Hepatocyte (in vitro differentiated cells): ENCODE measurements around the gene ZNF761.

Experiments
- EZH2 ChIP-seq: fragments of 200-600 bp; sonication (generic); IDR thresholded peaks from 2 replicates; pipeline ENCODE4 v1.6.1; 2016; ENCODE audit warnings: antibody characterized with exemption, mild to moderate bottlenecking, borderline replicate concordance
- EZH2phosphoT487 ChIP-seq: fragments of 200-600 bp; sonication (generic); IDR thresholded peaks from one replicate; pipeline ENCODE4 v1.6.1; 2018; ENCODE audit warnings: antibody characterized with exemption, mild to moderate bottlenecking, low read depth, moderate library complexity; ENCODE audit not compliant: unreplicated experiment, severe bottlenecking
- TF ChIP-seq, protein P1 (sequence below): fragments of 200-600 bp; sonication (generic); IDR thresholded peaks from 2 replicates; pipeline ENCODE4 v1.5.1; 2016; ENCODE audit warnings: antibody characterized with exemption, mild to moderate bottlenecking; ENCODE audit not compliant: poor library complexity

DNA sequence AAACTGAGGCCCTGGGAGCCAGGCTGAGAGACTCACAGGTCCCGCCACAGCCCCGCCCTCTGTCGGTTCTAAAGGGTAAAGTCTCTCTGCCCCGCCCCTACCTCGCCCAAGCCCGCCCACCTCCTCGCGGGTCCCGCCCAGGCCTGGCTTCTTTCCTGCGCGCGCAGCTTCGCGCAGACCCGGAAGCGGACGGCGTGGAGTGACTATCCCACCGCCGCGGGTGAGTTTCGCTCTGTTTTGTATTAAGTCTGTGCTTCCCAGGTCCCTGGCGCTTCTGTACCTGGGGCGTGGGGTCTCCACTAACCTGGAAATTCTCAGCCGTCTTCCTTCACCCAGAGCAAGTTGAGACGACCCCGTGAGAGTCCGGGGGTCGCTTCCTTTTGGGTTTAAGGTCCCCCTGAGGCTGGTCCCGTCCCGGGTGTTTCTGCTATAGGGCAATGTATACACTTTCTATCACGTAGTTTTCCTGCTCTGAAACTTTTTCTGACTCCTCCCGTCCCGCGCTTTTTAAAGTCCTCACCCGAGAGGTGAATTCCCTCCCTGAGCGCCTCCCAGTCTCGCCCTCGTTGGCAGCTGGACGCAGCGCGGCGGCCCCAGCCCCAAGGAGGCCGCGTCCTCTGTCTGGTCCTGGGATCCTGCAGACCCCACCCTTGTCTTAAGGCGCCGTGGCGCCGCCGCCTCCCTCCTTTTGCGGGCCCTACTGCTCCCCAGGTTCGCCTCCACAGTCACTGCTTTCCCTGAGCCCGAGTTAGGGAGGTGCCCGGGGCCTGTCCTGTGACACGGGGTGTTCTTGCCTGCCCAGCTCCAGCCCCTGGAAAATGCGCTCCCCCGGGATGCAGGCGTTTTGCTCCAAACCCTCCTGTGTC, 36.6 kb upstream of the ZNF761 start, which contains the start of gene ZNF765:
- TF ChIP-seq, protein P1, sequence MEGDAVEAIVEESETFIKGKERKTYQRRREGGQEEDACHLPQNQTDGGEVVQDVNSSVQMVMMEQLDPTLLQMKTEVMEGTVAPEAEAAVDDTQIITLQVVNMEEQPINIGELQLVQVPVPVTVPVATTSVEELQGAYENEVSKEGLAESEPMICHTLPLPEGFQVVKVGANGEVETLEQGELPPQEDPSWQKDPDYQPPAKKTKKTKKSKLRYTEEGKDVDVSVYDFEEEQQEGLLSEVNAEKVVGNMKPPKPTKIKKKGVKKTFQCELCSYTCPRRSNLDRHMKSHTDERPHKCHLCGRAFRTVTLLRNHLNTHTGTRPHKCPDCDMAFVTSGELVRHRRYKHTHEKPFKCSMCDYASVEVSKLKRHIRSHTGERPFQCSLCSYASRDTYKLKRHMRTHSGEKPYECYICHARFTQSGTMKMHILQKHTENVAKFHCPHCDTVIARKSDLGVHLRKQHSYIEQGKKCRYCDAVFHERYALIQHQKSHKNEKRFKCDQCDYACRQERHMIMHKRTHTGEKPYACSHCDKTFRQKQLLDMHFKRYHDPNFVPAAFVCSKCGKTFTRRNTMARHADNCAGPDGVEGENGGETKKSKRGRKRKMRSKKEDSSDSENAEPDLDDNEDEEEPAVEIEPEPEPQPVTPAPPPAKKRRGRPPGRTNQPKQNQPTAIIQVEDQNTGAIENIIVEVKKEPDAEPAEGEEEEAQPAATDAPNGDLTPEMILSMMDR = peak; percentile 48
- TF ChIP-seq EZH2 = no peak
- TF ChIP-seq EZH2phosphoT487 = no peak
